CMK (cell line): ENCODE data around the gene TMEM8B.

Experiments
- DNase-seq: peaks from one replicate; pipeline ENCODE4 v3.0.0-alpha.2; 2010; ENCODE audit warnings: low read depth

The TMEM8B gene

DNA sequence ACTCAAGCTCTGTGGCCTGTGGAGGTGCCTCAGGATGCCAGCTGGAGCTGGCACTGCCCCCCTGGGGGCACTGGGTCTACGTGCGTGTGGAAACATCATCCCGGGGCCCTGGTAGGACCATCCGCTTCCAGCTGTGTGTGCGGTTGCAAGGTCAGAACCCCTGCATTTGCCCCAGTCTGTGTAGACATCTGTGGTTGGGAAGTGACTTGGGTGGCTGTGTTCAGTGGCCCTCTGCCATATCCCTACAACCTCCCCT is 12.5 kb downstream of the TMEM8B start:
- no peak for DNase-seq

DNA sequence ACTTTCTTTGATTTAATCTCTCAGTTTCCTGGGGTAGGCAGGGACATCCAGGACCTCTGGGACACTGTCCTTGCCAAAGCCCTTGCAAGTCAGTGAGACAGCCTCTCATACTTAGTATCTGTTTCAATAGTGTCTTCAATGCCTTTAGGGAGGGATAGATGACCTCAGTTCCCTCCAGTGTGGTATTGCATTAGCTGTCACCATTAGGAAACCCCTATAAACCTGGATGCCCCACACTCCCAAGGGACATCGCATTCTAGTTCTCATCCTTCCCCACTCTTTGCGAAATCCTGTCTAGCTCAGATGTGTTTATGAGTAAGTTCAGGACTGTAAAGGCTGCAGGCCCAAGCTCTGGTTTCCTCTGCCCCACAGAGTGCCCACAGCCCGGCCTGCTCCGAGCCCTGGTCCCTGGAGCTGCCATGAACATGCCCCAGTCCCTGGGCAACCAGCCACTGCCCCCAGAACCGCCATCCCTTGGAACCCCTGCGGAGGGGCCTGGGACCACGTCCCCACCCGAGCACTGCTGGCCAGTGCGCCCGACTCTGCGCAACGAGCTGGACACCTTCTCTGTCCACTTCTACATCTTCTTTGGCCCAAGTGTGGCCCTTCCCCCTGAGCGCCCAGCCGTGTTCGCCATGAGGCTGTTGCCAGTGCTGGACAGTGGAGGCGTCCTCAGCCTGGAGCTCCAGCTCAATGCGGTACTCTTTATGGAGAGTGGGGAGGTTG is 13.2 kb downstream of the TMEM8B start:
- no peak for DNase-seq

DNA sequence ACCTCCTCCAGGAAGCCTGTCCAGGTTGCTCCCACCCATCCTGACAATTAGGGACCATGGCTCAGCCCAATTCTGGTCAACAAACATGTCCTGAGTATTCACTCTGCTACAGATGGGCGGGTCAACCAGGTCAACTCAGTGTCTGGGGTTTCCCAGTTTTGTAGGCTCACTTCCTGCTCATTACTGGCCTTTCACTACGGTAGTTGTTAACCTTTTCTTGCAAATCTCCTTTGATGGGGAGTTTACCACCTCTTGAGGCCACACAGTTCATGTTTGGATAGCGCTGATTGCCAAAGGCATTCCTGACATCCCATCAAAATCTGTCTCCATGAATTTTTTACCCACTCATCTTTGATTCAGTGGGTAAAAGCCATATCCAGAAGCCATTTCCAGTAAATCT is 13.8 kb downstream of the TMEM8B start:
- no peak for DNase-seq

DNA sequence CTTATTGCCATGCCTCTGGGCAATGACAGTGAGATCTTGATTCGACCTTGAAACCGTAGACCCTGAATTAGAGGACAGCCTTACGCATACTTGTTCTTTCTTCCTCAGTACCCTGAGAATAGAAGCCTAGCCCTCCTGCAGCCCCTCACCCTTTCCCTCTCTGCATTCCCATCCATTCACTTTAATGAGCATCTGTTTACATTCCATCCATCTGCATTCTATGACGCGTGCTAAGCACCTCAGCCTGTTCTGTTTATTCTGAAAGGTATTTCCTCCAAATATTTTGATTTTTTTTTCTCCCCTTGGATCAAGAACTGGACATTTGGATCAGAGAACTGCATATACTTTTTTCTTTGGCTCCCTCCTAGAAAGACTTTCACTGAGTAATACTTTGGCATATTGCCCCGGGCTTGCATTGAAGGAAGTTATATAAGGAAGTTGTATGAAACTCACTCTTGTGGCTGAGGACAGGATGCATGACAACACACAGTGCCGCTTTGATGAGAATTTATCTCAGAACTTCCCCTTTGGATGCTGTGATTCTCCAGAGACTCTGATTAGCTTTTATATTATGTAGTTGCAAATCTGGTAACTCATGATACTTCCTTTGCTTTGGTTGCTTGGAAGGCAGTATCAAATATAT is 15.7 kb downstream of the TMEM8B start:
- DNase-seq, result no peak

DNA sequence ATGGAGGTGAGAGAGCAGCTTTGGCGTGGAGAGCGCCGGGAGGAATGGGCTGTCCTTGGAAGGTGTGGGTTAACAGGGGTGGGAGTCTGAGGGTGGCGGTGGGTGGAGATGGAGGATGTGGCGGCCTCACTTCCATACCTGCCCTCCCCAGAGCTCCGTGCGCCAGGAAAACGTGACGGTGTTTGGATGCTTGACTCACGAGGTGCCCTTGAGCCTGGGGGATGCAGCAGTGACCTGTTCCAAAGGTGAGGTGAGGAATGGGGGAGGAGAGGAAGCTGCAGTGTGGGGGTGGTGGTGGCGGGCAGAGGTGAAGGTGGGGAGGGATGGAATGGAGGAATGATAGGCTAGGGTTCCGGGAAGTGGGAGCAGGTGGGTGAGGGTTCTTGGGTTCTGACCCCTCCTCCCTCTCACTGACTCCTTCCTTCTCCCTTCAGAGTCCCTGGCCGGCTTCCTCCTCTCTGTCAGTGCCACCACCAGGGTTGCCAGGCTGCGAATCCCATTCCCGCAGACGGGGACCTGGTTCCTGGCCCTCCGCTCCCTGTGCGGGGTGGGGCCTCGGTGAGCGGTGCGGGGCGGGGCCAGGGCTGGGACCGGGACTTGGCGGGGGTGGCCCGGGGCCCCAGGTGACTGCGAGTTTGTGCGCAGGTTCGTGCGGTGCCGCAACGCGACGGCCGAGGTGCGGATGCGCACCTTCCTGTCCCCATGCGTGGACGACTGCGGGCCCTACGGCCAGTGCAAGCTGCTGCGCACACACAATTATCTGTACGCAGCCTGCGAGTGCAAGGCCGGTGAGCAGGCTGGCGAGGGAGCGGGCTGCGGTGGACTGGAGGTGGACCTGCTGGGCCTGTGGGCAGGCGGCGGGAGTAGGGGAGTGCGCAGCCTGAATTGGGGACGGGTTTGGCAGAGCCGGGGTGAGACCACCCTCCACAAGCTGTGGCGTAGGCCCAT is 17.1 kb downstream of the TMEM8B start:
- DNase-seq, result no peak

DNA sequence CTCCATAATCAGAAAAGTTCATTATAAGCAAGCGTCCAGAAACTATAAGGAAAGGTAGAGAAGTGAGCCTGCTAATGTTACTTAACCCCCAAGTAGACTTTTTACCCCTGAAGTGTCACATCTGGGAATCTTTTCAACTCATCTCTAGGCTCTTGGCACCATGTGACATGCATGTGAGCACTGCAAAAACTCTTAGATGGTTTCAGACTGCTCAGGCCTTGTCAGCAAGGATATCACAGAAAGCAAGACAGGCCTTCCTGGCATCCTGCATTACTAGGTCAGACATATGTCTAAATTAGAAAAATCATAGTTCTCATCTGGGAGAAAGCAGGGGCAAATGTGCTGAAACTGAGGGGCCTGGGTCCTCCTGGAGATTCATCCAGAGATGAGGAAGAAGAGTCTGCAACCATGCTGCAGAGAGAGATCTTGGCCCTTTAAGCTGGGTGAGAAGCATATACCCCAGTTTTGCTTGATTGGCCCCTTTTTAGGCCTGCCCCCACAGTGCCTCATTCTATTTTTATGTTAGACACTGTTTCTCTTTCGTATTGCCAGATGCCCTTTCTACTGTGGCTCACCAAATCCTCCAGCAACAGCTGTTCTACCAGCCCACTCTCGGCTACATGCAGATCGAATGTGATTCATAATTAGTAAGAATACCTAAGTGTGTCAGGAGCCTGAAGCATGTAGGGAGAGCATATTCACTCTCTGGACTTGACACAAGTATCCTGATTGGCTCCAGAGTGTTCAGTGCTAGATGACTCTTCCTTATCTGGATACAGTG is 19.0 kb downstream of the TMEM8B start:
- DNase-seq, result no peak

DNA sequence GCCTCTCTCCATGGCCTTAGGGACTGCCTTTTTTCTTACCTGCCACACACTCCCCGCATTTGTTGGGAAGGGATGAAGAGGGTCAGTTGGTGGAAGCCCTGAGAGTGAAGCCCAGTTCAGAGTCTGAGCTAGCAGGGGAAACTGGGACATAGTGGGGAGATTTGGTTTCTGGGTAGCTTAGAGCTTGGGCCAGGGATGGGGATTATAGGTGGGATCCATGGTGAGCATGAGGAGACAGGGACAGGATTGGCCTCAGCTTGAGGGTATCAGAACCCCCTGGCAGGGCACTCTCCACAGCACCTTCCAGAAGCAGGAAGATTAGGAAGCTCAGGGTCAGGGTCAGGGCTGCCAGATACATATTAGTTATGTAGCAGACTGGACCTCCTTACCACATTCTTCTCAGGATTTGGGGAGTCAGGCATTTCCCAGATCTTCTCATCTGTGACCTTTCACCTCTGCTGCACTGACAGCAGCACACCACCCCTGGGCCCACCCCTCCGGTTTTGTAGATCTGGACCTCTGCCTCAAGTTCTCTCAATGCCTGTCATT is 23.3 kb downstream of the TMEM8B start:
- DNase-seq, result no peak

DNA sequence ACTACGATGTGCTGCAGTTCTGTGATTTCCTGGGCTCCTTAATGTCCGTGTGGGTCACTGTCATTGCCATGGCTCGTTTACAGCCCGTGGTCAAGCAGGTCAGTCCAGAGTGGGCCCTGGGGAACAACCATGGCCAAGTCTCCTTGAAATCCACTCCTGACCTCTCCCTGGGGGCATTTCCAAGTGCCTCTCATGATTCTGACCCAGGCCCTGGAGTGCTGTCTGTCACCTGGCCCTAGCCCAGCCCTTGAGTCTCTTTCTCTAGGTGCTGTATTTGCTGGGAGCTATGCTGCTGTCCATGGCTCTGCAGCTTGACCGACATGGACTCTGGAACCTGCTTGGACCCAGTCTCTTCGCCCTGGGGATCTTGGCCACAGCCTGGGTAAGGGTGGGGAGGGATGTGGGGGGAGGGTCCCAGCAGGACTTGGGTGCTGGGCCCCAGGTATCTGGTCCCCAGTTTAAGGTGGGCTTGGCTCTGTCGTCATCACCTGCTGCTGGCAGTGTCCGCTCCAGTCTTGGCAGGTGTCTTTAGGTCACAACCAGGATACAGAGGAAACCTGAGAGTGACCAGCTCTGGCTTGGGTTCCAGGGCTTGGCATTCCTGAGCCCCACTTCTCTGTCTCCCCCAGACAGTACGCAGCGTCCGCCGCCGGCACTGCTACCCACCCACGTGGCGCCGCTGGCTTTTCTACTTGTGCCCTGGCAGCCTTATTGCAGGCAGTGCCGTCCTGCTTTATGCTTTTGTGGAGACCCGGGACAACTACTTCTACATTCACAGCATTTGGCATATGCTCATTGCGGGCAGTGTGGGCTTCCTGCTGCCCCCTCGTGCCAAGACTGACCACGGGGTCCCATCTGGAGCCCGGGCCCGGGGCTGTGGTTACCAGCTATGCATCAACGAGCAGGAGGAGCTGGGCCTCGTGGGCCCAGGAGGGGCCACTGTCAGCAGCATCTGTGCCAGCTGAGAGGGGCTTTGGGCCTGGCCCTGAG is 24.1 kb downstream of the TMEM8B start:
- no peak for DNase-seq

DNA sequence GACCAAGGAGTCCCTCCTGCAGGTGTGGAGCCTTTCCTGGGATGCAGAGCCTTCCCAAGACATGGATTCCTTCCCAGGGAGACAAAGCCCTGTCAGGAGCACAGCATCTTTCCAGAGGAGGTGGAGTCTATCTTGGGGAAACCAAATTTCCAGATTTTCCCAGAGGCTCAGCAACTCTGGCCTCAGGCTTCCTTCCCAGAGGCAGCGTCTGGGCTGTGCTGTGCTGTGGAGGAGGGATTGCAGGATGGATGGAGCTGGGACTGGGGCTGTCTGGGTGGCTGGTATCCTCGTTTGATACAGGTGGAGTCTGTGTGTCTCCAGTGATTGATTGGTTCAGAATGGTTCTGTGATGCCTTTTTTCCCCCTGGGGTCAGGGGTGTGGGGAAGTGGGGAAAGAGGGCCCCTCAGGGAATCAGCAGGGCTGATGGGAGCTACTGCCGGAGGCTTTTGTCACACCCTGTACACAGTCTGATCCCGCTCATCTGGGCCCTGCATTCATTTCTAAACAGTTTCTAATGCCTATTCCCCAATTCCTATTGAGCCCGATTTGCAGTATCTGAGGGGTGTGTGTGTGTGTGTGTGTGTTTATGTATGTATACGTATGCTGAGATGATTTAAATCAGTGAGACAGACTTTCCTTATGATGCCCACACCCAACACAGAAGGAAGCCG is 25.2 kb downstream of the TMEM8B start:
- no peak for DNase-seq

DNA sequence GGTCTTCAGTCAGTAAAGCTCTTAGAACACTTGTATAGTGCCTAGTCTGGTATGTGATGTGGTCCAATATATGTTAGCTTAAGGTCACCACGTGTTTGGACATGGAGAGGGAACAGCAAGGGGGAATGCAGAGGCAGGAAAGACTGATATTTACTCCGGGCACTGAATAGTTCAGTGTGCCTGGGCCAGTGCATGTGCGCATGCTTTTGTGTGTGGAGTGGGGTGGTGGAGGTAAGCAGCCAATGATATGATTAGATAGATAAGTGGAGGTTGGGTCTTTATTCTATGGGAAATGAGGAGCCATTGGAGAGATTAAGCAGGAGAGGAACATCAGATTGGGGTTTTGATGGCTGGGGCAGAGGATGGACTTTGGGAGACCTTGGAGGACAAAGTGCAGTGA is 27.2 kb downstream of the TMEM8B start:
- DNase-seq, result no peak

DNA sequence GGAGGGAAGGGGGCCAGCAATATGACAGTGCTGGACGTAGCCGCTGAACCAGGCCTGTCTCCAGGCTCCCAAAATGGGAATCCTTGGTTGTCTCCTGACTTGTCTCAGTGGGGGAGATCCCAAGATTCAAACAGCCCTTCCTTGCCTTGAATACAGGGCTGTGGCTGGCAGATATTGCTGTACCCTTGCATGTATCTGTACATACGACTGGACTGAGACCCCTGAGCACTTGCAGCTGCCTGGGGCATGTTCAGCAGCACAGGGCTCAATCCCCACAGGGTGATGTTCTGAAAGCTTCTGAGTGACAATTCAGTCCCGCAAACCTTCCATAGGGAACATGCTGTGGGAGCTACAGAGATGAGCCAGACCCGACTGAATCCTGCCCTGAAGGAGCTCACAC is 27.9 kb downstream of the TMEM8B start:
- DNase-seq, result no peak

DNA sequence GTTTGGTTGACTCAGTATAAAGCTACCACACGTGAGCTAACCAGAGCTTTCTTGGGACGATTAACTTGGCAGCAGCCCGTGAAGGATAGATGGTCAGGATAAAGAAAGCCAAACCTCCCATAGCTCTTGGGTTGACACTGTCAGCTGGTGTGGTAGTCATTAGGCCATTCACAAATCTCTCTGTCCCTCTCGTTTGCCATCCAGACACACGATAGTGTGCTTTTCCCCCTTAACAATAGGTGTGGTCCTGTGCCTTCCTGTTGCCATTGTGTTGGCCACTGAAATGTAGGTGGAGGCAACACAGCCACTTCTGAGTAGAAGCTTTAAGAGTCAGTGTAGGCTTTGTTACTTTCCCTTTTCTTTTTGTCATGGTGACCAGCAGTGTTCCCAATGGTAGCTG is 29.4 kb downstream of the TMEM8B start:
- DNase-seq, result no peak

DNA sequence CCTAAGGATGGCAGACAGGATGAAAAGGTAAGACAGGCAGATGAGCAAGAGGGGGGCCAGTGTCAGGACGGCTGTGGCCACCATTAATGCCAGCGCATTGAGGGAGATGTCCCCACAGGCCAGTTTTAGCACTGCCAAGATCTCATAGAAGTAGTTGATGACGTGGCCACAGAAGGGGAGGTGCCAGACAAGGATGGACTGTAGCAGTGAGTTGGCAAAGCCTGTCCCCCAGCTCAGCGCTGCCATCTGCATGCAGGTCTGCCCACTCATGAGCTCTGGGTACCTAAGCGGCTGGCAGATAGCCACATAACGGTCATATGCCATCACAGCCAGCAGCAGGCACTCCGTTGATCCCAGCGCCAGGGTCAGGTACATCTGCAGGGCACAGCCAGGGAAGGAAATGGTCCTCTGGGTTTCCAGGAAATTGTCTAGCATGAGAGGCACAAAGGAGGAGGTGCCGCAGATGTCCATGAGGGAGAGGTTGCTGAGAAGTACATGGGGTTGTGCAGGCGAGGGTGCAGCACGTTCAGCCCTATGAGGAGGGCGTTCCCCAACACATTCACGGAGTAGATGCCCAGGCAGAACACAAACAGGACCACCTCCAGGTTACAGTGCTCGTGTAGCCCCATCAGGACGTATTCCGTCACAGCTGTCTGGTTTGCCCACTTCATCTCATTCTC is 30.4 kb downstream of the TMEM8B start:
- DNase-seq, result no peak

DNA sequence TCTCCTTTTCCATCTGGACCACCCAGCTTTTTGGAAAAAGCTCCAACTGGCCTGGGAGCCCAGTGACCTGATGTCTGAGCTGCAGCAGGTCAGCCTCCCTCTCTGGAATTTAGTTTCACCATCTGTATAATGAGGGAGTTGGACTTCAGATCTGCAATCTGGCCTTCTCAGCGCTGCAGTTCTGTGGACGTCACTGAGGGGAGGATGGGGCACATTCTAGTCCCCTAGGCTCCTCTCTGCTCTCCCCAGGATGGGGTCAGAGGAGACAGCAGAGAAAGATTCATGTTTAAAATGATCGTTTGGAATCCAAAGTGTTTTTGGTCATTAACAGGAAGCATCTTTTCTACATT is 30.9 kb downstream of the TMEM8B start:
- DNase-seq, result no peak

DNA sequence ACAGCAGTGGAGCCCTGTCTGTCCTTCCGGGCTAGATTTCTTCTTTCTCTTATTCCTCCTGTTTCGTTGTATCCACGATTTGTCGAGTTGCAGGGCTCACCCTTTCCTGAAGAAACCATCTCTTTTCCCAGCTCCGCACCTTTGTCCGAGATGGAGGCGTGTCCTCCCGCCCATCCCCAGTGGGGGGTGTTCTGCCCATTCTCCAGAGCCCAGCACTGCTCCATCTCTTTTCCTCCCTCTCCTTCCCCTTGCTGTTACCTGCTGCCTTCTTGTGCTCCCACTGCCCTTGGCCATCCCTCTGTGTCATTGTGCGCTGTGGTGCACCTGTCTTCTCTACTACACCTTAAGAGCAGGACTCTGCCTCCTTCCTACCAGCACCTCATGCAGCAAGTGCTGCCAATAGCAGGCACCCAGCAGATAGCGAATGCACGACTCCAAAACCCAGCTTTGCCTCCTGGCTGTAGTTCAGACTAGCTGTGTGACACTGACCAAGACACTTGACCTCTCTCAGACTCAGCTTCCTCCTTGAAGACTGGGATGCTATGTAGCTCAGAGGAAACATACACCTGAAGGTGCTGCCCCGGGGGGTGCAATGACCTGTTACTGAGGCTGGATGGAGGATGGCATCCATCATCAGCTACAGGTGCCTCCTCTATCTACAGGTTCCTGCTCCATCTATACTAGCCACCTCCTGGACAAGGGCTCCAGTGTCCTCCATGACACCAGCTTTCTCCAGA is 32.3 kb downstream of the TMEM8B start:
- no peak for DNase-seq

DNA sequence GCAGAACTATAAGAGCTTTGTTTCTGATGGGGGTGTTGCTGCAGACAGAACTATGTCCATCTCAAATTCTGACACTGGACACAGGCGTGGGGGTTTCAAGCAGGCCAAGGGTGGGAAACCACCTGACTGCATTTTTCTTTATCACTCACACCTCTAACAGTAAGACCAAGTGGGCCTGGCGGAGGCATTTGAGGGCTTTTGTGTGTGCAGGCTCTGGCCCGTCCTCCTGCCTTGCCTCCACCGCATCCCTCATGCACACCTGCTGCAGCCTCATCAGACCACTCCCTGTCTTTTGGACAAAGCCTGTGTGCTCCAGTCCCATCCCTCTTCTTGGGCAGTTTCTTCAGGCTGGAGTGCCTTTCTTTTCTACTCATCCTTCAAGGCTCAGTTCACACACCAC is 33.3 kb downstream of the TMEM8B start:
- no peak for DNase-seq

DNA sequence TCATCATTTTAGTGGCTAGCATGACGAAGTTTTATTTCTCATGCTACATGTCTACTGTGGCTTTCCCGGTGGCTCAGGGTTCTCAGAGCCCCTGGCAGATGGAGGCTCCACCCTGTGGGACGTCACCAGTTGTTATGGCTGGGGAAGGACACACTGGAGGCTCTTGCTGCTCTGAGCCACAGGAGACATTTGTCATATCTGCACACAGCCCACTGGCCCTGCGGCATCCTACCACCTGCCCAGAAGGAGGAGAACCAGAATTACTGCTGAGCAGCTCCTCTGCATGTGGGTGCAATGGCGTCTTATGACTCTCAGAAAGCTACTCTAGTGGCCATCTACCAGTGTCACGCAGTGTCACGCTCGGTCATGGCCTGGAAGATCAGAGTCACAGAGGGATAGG is 34.6 kb downstream of the TMEM8B start:
- DNase-seq, result no peak

DNA sequence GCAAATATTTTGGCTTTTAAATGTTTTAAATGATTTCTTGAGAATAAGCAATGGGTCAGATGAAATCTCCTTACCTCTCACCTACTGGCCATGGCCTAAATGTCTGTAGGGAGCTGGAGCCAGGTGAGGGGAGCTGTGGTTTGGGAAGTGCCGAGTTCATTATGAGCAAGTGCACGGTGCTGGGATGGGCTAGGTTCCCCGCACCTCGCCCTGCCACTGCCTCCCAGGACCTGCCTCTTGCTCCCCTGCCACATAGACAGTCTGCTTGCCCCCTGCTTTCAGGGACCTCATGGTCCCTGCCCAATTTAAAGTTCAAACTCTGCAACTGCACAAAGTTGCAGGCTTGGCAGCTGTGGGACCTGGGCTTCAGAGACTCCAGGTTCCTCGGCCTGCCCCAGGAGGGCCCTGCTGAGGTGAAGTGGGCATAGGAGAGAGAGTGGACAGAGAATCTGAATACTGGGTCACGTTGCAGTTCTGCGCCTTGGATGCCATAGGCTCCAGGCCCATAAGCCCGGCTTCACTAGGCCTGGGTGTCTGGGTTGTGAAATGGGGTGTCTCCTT is 35.7 kb downstream of the TMEM8B start:
- DNase-seq, result no peak

DNA sequence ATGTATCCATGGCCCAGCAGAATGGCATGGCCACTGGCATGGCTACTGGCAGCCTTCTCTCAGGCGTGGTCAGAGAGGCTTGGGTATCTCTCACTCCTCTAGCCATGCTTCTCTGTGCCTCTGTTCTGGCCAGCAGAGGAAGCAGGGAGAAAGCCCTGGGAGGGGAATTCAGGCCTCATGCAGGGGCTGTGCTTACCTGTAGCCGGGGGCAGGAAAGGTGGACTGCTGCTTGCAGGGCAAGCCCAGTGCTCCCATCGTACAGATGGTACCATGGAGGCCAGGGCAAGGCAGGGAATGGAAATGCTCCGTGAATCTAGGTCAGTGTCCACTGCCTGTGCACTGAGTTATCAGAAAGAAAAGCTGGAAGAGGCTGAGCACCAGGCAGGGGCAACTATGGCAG is 38.5 kb downstream of the TMEM8B start:
- no peak for DNase-seq
